GM18519 (cell line): ENCODE data around the gene PLD4.

ENCODE experiments used
- ATAC-seq: cut with Tn5 transposase; IDR thresholded peaks from one replicate; pipeline ENCODE4 v1.9.1; 2021; ENCODE audit warnings: mild to moderate bottlenecking, moderate library complexity; ENCODE audit not compliant: unreplicated experiment, low FRiP score

The PLD4 gene

DNA sequence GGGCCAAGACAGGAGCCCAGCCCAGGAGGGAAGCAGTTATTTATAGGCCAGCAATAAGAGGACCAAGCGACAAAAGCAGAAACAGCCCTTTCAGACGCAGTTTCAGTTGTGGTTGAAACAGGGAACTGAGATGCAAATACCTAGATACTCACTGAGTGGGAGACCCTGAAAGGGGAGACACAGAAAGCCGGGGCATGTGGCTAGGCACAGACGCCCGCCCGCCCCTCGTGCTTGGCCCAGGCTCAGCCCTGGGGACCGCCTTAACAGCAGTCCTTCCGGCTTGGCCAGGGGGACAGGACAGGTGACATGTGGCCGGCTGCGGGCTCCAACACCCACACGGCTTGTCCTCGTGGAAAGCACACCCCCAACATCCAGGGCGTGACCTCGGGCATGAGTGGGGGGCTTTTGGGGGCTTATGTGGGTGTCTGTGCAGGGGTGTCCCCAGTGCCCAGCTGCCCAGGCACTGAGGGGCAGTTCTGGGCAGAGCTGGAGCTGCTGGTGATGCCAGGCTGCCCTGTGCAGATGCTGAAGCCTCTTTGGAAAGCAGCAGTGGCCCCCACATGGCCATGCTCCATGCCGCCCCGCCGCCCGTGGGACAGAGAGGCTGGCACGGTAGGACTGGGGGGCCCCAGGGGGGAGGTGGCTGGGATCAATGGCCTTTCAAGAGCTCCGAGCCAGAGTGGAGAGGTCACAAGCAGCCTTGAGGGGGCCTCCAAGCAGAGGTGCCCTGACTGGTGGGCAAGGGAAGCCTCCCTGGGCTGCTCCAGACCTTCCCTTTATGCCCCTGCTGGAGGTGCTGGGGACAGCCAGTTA is 2.1 kb downstream of the PLD4 start:
- ATAC-seq: peak; percentile 76

DNA sequence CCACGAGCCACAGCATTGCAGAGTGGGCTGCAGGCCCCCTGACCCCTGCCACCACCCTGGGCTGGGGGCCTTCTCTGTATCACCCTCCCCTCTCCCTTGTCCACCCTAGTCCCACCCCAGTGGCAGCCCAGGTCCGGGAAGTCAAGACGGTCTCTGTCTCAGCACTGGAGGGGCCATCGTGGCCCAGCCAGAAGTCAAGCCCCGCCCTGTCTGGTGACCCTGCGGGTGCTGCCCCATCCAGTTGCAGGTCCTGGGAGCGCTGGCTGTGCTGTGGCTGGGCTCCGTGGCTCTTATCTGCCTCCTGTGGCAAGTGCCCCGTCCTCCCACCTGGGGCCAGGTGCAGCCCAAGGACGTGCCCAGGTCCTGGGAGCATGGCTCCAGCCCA is 2.7 kb downstream of the PLD4 start:
- no peak for ATAC-seq

DNA sequence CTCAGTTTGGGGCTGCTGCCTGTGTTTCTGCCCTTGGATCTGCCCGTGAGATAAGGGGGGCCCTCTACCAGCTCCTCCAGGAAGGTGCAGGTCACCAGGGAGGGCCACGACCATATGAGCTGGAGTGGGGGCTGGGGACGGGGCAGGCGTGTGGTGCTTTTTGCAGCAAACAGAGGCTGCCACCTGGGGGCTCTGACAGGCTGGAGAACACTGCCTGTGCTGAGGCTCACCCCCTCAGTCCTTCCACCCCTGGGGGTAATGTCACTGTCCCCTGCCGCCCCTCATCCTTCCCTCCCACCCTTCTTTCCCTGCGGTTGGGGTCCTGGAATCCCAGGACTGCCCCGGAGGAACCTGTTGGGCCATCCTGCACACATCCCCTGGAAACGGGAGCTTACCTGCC is 3.2 kb downstream of the PLD4 start:
- no peak for ATAC-seq

DNA sequence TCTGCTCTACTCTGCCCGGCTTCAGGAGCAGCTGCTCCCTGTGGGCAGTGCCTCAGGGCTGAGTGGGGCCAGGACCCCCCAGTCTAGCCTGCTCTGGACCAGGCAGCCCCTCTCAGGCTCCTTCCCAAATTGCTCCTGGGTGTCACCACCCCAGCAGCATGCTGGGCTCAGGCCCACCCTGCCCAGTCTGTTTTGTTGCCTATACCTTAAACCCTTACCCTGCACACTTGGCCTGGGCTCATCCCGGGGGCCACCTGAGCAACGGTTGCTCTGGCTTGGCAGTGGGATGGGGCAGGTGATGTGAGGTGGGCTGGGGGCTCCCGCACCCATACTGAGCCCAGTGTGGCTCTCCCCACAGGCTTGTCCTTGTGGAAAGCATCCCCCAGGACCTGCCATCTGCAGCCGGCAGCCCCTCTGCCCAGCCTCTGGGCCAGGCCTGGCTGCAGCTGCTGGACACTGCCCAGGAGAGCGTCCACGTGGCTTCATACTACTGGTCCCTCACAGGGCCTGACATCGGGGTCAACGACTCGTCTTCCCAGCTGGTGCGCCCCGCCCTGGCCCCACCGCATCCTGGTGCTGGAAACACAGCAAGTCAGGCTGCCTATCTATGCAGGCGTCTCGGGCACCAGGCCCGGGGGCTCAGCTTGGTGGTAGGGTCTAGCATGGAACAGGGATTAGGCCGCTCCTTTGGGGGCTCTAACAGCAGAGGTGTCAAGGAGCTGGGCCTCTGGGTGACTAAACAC is 3.9 kb downstream of the PLD4 start:
- ATAC-seq: no peak

DNA sequence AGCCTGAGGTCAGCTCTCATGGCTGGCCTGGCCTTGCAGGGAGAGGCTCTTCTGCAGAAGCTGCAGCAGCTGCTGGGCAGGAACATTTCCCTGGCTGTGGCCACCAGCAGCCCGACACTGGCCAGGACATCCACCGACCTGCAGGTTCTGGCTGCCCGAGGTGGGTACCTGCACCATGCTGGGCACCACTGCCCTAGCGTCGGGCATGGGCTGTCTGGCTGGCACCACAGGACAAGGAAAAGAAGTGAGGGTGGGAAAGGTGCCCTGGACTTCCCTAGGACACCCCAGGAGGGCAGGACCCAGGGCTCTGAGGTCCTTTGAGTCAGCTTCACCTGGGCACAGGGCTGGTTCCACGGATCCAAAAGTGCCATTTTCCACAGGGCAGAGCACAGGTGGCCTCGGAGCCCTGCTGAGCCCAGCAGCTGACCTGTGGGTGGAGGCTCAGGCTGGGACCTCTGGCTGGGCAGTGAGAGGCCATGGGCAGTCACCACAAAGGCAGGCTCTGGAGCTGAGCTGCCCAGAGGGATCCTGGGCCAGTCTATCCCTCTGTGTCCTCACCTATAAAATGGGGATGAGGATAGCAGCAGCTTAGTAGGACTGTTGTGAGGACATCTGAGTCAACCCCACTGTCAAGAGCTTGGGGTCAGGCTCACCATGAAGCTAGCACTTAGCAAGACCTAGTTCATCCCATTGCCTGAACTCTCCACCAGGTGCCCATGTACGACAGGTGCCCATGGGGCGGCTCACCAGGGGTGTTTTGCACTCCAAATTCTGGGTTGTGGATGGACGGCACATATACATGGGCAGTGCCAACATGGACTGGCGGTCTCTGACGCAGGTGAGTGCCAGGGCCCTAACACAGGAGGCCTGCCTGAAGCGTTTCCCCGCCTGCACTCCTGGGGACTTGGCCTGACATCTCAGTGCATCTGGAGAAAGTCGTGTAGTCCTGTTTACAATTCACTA is 4.9 kb downstream of the PLD4 start:
- ATAC-seq: no peak

DNA sequence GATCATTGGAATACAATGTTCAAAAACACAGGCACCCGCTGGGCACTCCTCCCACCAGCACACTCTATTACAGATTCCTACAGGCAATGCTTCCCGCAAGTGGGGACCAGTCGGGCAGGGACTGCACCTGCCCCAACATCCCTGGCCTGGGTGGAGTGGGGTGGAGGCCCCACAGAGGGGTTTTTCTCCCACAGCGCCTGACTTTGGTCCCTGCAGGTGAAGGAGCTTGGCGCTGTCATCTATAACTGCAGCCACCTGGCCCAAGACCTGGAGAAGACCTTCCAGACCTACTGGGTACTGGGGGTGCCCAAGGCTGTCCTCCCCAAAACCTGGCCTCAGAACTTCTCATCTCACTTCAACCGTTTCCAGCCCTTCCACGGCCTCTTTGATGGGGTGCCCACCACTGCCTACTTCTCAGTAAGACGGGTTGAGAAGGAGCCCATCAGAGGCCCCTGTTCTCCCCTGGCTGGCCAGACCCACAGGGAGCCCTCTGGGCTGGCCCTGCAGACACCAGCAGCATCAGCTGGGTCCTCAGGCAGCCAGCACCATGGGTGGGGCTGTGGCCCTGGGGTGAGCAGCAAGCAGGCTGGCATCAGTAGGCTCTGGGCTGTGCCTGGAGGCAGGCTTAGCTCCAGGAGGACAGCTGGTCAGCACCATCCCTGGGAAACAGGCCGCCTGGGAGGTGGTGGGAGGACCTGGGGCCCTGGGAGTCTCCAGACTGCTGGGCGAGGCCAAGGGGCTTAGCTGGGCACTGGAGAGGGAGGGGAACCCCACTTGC is 6.0 kb downstream of the PLD4 start:
- no peak for ATAC-seq

DNA sequence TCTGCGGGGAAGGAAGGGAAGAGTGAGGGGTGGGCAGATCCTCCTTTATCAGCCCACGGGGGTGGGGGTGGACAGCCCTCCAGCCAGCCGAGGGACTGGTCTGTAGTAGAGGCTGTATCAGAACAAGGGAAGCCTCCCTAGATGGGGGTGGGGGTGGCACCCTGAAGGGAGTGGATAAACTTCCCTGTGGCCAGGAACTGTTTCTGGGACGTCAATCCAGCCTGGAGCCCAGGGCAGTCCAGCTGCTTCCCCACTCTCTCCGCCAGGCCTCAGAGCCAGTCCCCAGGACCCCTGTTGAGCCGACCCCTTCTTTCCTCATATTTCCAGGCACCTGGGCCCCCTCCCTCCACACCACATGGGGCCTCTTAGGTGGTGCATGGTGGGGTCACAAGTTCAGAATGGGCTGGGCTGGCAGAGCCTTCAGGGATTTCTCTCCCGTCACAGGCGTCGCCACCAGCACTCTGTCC is 6.7 kb downstream of the PLD4 start:
- no peak for ATAC-seq

DNA sequence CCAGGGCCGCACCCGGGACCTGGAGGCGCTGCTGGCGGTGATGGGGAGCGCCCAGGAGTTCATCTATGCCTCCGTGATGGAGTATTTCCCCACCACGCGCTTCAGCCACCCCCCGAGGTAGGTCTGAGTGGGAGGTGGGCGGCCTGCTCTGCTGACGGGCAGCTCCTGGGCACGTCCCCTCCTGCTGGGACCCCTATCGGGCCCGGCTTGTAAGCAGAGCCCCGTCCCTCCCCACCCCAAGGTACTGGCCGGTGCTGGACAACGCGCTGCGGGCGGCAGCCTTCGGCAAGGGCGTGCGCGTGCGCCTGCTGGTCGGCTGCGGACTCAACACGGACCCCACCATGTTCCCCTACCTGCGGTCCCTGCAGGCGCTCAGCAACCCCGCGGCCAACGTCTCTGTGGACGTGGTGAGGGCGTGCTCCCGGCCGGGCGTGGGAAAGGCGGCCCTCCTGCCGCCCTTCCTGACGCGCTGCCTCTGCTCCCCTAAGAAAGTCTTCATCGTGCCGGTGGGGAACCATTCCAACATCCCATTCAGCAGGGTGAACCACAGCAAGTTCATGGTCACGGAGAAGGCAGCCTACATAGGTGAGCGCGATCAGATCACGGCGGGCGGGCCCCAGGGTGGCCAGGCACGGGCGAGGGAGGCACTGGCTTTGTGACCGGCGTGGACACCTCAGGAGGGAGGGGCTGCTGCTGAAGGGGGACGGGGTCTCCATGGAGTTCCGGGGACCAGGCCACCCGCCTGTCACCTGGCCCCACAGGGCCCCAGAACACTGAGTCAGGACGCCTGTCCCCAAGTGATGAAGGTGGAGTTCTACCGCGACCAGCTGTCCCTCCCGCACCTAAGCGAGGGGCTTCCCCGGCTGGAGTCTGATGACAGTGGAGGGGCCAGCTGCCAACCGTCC is 7.3 kb downstream of the PLD4 start:
- no peak for ATAC-seq

DNA sequence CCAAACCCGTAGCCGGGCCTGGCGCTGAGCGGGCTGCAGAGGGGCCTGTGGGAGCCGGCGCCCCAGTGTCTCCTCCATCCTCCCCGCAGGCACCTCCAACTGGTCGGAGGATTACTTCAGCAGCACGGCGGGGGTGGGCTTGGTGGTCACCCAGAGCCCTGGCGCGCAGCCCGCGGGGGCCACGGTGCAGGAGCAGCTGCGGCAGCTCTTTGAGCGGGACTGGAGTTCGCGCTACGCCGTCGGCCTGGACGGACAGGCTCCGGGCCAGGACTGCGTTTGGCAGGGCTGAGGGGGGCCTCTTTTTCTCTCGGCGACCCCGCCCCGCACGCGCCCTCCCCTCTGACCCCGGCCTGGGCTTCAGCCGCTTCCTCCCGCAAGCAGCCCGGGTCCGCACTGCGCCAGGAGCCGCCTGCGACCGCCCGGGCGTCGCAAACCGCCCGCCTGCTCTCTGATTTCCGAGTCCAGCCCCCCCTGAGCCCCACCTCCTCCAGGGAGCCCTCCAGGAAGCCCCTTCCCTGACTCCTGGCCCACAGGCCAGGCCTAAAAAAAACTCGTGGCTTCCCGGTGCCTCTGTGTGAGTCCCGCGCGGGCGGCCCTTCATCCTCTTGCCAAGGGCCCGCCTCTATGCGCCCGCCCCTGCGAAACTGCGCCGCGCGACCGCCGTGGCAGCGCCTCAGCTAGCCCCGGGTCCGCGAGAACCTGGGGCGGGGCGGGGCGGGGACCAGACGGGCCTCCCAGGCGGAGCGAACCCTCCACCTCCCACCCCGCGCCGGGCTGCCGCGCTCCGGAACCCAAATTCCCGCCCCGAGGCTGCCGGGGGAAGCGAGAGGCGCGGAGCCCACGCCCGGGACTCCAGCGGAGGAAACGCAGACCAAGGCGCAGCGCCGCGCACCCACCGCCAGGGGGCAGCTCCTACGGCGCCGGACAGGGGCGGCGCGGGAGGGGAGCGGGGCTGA is 8.3 kb downstream of the PLD4 start:
- no peak for ATAC-seq

DNA sequence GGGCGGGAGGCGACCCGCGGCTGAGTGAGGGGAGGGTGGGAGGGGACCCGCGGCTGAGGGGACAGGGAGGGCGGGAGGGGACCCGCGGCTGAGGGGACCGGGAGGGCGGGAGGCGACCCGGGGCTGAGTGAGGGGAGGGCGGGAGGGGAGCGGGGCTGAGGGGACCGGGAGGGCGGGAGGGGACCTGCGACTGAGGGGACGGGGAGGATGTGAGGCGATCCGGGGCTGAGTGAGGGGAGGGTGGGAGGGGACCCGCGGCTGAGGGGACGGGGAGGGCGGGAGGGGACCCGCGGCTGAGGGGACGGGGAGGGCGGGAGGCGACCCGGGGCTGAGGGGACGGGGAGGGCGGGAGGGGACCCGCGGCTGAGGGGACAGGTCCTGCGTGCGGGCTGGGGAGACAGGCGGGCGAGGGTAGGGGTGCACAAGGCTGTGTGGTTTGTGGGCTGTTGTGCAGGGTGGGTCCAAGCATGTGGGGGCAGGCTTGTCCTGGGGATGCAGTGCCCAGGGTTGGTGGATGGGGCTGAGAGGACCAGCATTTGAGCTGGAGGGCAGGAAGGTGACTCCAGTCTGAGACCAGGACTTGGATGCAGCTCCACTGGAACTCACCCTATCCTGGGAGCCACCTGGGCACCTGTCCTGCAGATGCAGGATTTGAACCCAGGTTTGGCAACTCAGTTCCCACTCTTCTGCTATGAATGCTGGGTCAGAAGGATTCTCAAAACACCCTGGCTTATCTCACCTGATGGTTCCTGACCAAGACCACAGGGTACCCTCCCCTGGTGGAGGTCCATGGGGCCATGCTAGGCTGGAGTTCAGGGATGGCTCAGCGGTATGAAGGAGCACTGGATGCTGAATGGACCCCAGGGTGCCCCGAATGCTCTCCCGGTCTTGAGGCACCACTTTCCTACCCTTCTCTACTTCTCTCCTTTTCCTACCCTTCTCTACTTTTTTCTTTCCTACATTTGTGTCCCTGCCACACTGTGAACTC is 9.4 kb downstream of the PLD4 start:
- no peak for ATAC-seq

DNA sequence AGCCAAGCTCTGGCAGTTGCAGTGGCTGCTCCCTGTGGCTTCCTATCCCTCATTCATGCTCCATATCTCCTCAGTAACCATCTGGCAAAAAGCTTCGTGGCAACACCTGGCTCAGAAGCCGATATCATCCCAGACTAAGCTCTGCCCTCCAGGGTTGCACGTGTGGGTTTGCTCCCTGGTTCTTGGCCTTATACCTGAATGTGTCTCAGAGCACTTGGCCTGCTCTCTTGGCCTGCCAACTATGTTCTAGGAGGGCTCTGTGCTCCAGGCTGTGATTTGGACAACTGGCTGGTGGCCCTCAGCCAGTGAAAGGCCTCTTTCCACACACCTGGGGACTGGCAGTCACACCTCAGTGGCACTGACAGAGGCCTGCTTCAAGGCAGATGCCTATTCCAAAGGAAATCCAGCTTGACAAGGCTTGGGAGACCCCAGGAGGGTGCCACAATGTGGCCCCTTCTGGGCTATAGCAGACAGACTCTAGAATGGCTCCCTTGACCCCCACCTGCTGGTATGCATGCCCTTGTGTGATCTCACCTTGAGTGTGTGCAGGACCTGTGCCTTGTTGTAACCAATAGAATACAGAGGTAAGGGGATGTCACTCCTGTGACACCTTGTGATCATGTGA is 10.5 kb downstream of the PLD4 start:
- no peak for ATAC-seq

DNA sequence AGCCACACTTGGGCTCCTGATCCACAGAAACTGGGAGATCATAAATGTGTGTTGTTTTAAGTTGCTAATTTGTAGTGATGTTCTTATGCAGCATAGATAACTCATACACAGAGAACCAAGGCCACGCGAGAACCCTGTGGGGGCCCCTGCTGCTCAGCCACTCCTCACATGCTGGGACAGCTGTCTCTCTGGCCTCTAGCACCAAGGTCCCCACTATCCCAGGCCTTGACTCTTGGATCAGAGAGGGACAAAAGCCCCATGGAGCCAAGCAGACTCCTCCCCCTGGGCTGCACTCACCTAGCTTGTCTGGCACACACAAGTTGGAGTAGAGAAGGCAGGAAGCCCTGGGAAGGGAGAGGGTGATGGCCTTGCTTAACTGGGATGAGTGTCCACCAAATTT is 11.3 kb downstream of the PLD4 start:
- ATAC-seq: no peak

DNA sequence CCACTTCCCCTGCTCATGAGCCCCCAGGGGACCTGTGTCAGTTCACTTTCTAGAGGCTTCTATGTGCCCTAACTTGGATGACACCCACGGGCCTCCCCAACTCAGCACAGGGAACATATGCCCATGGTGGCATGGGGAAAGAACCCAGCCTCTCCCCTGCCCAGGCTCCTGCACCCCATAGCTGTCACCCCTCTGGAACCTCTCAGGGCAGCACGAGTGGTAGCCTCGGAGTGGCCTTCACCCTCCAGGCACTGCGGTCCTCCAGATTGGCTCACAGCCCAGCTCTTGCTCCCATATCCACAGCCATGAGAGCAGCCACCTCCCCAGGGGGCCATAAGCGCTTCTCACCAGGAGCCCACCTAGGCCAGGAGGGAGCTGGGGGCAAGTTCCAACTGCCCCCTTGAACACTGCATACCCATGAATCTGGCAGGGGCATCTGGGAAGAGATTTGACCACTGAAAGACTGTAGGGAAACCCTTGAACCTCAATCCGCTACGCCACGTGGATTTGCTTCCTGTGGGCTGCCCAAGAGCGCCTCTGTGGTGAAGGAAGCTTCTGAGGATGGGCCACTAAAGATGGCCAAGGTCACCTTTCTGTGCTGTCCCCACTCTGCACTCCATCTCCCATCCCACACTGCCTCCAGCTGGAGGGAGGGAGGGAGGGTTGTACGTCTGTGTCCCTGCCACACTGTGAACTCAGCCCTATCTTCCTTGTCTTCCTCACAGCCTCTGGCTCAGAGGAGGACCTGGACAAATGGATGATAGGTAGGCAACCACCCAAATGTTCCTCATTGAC is 11.9 kb downstream of the PLD4 start:
- ATAC-seq: no peak

DNA sequence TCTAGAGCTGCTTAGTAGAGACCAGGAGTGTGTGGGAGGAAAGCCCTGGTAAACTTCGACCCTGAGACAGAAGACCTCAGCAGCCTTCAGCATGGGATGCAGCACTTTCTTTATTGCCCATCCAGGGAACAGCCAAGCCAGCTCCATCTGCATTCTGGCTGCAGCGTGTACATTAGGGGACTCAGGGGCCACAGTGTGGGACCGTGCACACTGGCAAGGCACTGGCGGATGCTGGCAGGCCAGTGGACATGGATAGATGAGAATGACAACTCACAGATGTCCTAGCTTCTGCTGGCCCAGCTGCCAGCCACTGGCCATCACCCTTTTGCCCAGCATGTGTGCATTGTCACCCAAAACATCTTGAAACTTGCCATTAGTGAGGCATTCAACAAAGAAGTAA is 12.5 kb downstream of the PLD4 start:
- ATAC-seq: no peak

DNA sequence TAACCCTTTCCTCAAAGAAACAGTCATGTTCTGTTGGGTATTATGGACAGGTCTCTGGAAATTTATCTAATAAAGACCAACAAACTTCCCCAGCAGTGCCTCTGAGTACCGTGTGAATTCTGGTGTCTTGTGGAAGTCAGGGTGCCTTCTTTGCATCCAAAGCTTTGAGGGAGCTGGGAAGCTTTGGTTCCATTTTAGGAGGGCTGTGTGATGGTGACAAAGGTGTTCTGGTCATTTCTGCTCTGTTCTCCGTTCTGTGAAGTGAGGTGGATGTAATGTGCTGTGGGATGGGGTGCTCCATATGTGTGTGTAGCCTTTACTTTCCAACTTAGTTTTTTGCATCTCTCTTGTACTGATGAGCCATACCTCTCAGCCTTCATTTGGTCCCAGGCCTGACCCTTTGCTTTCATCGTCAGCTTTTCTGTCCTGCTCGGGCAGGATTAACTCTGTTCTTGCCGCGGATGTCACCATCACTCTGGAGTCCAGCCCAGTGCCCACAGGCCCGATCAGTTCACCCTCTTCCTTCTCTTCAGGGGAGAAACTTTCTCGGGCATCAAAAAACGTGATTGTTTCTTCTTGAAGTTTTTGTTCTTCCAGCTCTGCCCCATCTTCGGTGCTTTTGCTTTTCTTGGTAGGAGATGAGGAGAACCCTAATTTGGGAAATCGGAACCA is 13.2 kb downstream of the PLD4 start:
- ATAC-seq: no peak
